Measurements from ENCODE around the gene RGS3.

DNA sequence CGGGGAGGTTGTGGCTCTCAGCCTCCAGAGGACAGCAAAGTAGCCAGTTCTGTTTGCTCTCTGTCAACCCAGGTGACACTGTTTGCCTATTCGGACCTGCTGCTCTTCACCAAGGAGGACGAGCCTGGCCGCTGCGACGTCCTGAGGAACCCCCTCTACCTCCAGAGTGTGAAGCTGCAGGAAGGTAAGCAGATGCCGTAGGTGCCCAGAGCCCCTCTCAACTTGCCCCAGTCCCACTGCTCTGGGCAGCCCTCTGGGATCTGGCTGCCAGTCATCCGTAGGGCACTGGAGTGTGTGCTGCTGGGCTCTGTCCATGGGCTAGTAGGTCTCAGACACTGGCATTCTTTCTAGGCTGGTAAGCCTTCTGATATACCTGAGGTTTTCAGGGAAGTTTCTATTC lies 59.3 kb downstream of the RGS3 start:
- TF ChIP-seq, protein P1, sequence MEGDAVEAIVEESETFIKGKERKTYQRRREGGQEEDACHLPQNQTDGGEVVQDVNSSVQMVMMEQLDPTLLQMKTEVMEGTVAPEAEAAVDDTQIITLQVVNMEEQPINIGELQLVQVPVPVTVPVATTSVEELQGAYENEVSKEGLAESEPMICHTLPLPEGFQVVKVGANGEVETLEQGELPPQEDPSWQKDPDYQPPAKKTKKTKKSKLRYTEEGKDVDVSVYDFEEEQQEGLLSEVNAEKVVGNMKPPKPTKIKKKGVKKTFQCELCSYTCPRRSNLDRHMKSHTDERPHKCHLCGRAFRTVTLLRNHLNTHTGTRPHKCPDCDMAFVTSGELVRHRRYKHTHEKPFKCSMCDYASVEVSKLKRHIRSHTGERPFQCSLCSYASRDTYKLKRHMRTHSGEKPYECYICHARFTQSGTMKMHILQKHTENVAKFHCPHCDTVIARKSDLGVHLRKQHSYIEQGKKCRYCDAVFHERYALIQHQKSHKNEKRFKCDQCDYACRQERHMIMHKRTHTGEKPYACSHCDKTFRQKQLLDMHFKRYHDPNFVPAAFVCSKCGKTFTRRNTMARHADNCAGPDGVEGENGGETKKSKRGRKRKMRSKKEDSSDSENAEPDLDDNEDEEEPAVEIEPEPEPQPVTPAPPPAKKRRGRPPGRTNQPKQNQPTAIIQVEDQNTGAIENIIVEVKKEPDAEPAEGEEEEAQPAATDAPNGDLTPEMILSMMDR (IDR thresholded peaks at IDR 0.05): no peak
- TF ChIP-seq USF2 (IDR thresholded peaks at IDR 0.05): no peak
- TF ChIP-seq BHLHE40 (IDR thresholded peaks at IDR 0.05; ENCODE audit: low read depth, low read length): no peak
- no peak for TF ChIP-seq RAD21 (conservative IDR thresholded peaks at IDR 0.05 in 1 of 2, IDR thresholded peaks at IDR 0.05 in 1 of 2)
- no peak for TF ChIP-seq HDAC2 (IDR thresholded peaks at IDR 0.05)
- TF ChIP-seq KDM1A (IDR thresholded peaks at IDR 0.05; ENCODE audit: low read depth): no peak
- TF ChIP-seq CEBPB (IDR thresholded peaks at IDR 0.05): no peak
- TF ChIP-seq CHD2 (IDR thresholded peaks at IDR 0.05; ENCODE audit: low read length, partially characterized antibody): no peak
- TF ChIP-seq EP300 (IDR thresholded peaks at IDR 0.05): no peak
- TF ChIP-seq, protein P2, sequence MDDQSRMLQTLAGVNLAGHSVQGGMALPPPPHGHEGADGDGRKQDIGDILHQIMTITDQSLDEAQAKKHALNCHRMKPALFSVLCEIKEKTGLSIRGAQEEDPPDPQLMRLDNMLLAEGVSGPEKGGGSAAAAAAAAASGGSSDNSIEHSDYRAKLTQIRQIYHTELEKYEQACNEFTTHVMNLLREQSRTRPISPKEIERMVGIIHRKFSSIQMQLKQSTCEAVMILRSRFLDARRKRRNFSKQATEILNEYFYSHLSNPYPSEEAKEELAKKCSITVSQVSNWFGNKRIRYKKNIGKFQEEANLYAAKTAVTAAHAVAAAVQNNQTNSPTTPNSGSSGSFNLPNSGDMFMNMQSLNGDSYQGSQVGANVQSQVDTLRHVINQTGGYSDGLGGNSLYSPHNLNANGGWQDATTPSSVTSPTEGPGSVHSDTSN (IDR thresholded peaks at IDR 0.05): no peak
- TF ChIP-seq POLR2A (IDR thresholded peaks at IDR 0.05; ENCODE audit: low read length): no peak

Measured in A549 (cell line).